WI38 (cell line): Measurements from ENCODE around the gene UPK1A.

Source experiments
- H3K4me3 ChIP-seq: 2 replicates; pipeline ENCODE4 v1.5.1; 2011; ENCODE audit warnings: low read depth, mild to moderate bottlenecking, control low read depth, low read length
- CTCF ChIP-seq: IDR thresholded peaks from 2 replicates; pipeline ENCODE4 v1.5.1; 2012; ENCODE audit warnings: low read depth, mild to moderate bottlenecking, control low read depth, low read length

The UPK1A gene

GRCh38 chr19:35657904-35658700 lies 8.2 kb upstream of the UPK1A start:
- peak; percentile 26; the same call in 1 of the 2 replicates for TF ChIP-seq CTCF
- no peak overlapping the region for H3K4me3 ChIP-seq

- H3K4me3 ChIP-seq = no peak overlapping the region
- TF ChIP-seq CTCF = no peak
Measured at GRCh38 chr19:35661995-35662340, 4.3 kb upstream of the UPK1A start.

GRCh38 chr19:35663981-35664380 lies 2.3 kb upstream of the UPK1A start:
- TF ChIP-seq CTCF = no peak
- H3K4me3 ChIP-seq = no peak overlapping the region

GRCh38 chr19:35665157-35665556 lies 1.2 kb upstream of the UPK1A start:
- H3K4me3 ChIP-seq = no peak overlapping the region
- TF ChIP-seq CTCF = no peak

GRCh38 chr19:35665604-35666003 lies 713 bp upstream of the UPK1A start:
- TF ChIP-seq CTCF = no peak
- no peak overlapping the region for H3K4me3 ChIP-seq

- no peak overlapping the region for H3K4me3 ChIP-seq
- TF ChIP-seq CTCF = no peak
Measured at GRCh38 chr19:35669566-35669965, 3.2 kb downstream of the UPK1A start.

GRCh38 chr19:35669974-35670373 lies 3.7 kb downstream of the UPK1A start:
- H3K4me3 ChIP-seq = no peak overlapping the region
- TF ChIP-seq CTCF = no peak
